ENCODE measurements around the gene RSRC2.

DNA sequence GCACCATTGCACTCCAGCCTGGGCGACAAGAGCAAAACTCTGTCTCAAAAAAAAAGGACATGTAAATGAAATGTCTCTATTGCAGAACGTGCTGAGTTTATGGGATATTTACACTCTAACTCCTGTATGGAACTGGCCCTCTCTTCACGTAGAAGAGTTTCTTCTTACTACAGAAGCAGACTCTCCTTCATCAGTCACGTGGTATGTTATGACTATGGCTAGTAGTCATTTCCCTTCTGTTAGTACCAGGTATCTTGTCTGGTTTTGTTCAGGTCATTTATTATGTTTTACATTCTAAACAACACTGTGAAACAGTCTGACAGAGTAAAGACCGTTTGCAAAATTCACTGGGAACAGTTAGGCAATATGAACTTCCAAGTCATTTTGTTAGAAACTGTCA lies 20.6 kb upstream of the RSRC2 start:
- TF ChIP-seq PATZ1 (CRISPR knock-in tag; IDR thresholded peaks at IDR 0.05; ENCODE audit: borderline replicate concordance) (no peak), ARNTL (CRISPR knock-in tag; IDR thresholded peaks at IDR 0.05; ENCODE audit: borderline replicate concordance, low read depth) (no peak), ESRRG (CRISPR knock-in tag; IDR thresholded peaks at IDR 0.05) (no peak), ZC3H10 (CRISPR knock-in tag; IDR thresholded peaks at IDR 0.05) (no peak), RARB (CRISPR knock-in tag; IDR thresholded peaks at IDR 0.05) (no peak), ZNF565 (CRISPR knock-in tag; conservative IDR thresholded peaks at IDR 0.05; ENCODE audit: low read depth) (no peak), TOX (CRISPR knock-in tag; IDR thresholded peaks at IDR 0.05; ENCODE audit: borderline replicate concordance) (no peak), ZFP30 (CRISPR knock-in tag; IDR thresholded peaks at IDR 0.05) (no peak), TCF4 (CRISPR knock-in tag; IDR thresholded peaks at IDR 0.05; ENCODE audit: borderline replicate concordance) (no peak), POU6F1 (CRISPR knock-in tag; IDR thresholded peaks at IDR 0.05; ENCODE audit: borderline replicate concordance, low read depth) (no peak), ZNF8 (CRISPR knock-in tag; IDR thresholded peaks at IDR 0.05) (no peak)
- TF ChIP-seq, protein P1, sequence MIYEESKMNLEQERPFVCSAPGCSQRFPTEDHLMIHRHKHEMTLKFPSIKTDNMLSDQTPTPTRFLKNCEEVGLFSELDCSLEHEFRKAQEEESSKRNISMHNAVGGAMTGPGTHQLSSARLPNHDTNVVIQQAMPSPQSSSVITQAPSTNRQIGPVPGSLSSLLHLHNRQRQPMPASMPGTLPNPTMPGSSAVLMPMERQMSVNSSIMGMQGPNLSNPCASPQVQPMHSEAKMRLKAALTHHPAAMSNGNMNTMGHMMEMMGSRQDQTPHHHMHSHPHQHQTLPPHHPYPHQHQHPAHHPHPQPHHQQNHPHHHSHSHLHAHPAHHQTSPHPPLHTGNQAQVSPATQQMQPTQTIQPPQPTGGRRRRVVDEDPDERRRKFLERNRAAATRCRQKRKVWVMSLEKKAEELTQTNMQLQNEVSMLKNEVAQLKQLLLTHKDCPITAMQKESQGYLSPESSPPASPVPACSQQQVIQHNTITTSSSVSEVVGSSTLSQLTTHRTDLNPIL (CRISPR knock-in tag; IDR thresholded peaks at IDR 0.05; ENCODE audit: low read depth), result no peak
